Measurements from ENCODE around the gene AK1. TPM values are rescaled to one million over a fixed set of nuclear protein-coding genes. Genes with fewer than 3 reads are reported as not detected.

The AK1 gene
- total RNA-seq, 2 experiments from 2014 or later, result 46.7 to 52.6 TPM

- intact Hi-C loops (cut with DNase I, micrococcal nuclease), result loop anchor here in 1 of 2 experiments (5.0 kb wide), 1 partner anchor 34 kb away; no protein-coding TSS in a partner anchor
- Mint-ChIP-seq H3K27me3 (no peaks in the 10 kb centered on the region), H3K9me3 (no peaks in the 10 kb centered on the region), H3K4me3 (peak overlapping the region; percentile 48), H3K27ac (peak overlapping the region; percentile 86), H3K36me3 (ENCODE audit: low read depth) (peaks cover 67% of the 10 kb centered on the region), H3K4me1 (ENCODE audit: low read depth) (peaks cover 33% of the 10 kb centered on the region)
- no peak for DNase-seq
- CTCF ChIA-PET, result interaction anchor here (1.3 kb wide), 1 partner anchor 25 kb away, joined by 3 read pairs; no protein-coding TSS in a partner anchor
- Histone ChIP-seq H3K4me3 (ENCODE audit: low read length) (no peak overlapping the region), H3K36me3 (ENCODE audit: insufficient read depth, low read length) (peaks cover 46% of the 10 kb centered on the region), H3K27ac (ENCODE audit: low read depth in 1 of 2, low read length in 2 of 2) (no peak overlapping the region), H3K27me3 (ENCODE audit: control insufficient read depth in 1 of 2, insufficient read depth in 2 of 2, low read length in 2 of 2) (no peaks in the 10 kb centered on the region), H3K4me1 (ENCODE audit: insufficient read depth, low read length) (peaks cover 39% of the 10 kb centered on the region), H3K9me3 (ENCODE audit: control insufficient read depth in 1 of 2, insufficient read depth in 1 of 2, low read length in 2 of 2) (peaks cover 22 to 32% of the 10 kb centered on the region in 2 experiments)
- TF ChIP-seq, protein P1, sequence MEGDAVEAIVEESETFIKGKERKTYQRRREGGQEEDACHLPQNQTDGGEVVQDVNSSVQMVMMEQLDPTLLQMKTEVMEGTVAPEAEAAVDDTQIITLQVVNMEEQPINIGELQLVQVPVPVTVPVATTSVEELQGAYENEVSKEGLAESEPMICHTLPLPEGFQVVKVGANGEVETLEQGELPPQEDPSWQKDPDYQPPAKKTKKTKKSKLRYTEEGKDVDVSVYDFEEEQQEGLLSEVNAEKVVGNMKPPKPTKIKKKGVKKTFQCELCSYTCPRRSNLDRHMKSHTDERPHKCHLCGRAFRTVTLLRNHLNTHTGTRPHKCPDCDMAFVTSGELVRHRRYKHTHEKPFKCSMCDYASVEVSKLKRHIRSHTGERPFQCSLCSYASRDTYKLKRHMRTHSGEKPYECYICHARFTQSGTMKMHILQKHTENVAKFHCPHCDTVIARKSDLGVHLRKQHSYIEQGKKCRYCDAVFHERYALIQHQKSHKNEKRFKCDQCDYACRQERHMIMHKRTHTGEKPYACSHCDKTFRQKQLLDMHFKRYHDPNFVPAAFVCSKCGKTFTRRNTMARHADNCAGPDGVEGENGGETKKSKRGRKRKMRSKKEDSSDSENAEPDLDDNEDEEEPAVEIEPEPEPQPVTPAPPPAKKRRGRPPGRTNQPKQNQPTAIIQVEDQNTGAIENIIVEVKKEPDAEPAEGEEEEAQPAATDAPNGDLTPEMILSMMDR (IDR thresholded peaks at IDR 0.05), result no peak
- no peak for ATAC-seq (ENCODE audit: poor library complexity)
- POLR2A ChIA-PET, result interaction anchor here (0.9 to 2.1 kb wide), 4 partner anchors 9 to 33 kb away, joined by 3 to 8 read pairs (median 4); no protein-coding TSS in a partner anchor
Measured at GRCh38 chr9:127896395-127897192, 19.1 kb upstream of the AK1 start.

DNA sequence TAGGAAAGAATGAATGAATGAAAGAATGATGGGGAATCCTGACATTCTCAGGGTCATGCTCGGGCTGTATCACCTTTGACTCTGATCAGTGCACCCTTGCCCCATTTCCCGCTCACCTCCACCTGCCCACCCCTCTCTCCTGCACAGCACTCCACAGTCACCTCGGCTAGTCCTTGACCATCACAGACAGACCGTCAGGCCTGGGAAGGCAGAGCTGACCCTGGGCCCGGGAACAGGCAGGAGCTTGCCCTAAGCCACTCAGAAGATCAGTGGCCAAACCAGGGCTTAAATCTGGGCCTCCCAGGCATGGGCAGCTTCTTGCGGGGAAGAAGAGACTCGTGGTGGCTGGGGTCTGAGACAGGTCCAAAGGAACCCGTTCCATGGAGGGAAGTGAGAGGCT is 18.3 kb upstream of the AK1 start:
- Mint-ChIP-seq H3K27me3 (no peaks in the 10 kb centered on the region), H3K4me3 (peak overlapping the region; percentile 48), H3K9me3 (no peaks in the 10 kb centered on the region), H3K27ac (no peak overlapping the region), H3K4me1 (ENCODE audit: low read depth) (peaks cover 27% of the 10 kb centered on the region), H3K36me3 (ENCODE audit: low read depth) (peaks cover 75% of the 10 kb centered on the region)
- H3K9me3 ChIP-seq (ENCODE audit: control insufficient read depth in 1 of 2, insufficient read depth in 1 of 2, low read length in 2 of 2), result peaks cover 22 to 32% of the 10 kb centered on the region in 2 experiments
- POLR2A ChIA-PET, result interaction anchor here (1.3 to 2.4 kb wide), 3 partner anchors 10 to 75 kb away, joined by 3 to 9 read pairs (median 5); no protein-coding TSS in a partner anchor
- no peak for ATAC-seq (ENCODE audit: poor library complexity)
- H3K4me1 ChIP-seq (ENCODE audit: insufficient read depth, low read length), result peaks cover 36% of the 10 kb centered on the region
- H3K4me3 ChIP-seq (ENCODE audit: low read length), result no peak overlapping the region
- H3K36me3 ChIP-seq (ENCODE audit: insufficient read depth, low read length), result peaks cover 50% of the 10 kb centered on the region
- TF ChIP-seq, protein P1 (IDR thresholded peaks at IDR 0.05), result no peak
- H3K27me3 ChIP-seq (ENCODE audit: control insufficient read depth in 1 of 2, insufficient read depth in 2 of 2, low read length in 2 of 2), result no peaks in the 10 kb centered on the region
- CTCF ChIA-PET, result no interaction called here
- intact Hi-C loops (cut with DNase I, micrococcal nuclease), result loop anchor here in 1 of 2 experiments (5.0 kb wide), 1 partner anchor 34 kb away; no protein-coding TSS in a partner anchor
- DNase-seq, result no peak
- H3K27ac ChIP-seq (ENCODE audit: low read depth in 1 of 2, low read length in 2 of 2), result no peak overlapping the region

GRCh38 chr9:127893392-127893791 is 15.9 kb upstream of the AK1 start:
- Histone ChIP-seq H3K9me3 (ENCODE audit: control insufficient read depth in 1 of 2, insufficient read depth in 1 of 2, low read length in 2 of 2) (peaks cover 22 to 32% of the 10 kb centered on the region in 2 experiments), H3K4me3 (ENCODE audit: low read length) (no peak overlapping the region), H3K4me1 (ENCODE audit: insufficient read depth, low read length) (peaks cover 21% of the 10 kb centered on the region), H3K27ac (ENCODE audit: low read depth in 1 of 2, low read length in 2 of 2) (no peak overlapping the region), H3K27me3 (ENCODE audit: control insufficient read depth in 1 of 2, insufficient read depth in 2 of 2, low read length in 2 of 2) (no peaks in the 10 kb centered on the region), H3K36me3 (ENCODE audit: insufficient read depth, low read length) (peaks cover 61% of the 10 kb centered on the region)
- POLR2A ChIA-PET, result interaction anchor here (0.8 to 2.4 kb wide), 2 partner anchors 11 to 12 kb away, joined by 4 to 9 read pairs; no protein-coding TSS in a partner anchor
- no peak overlapping the region for H3K4me3 Mint-ChIP-seq
- TF ChIP-seq, protein P1 (IDR thresholded peaks at IDR 0.05), result no peak
- DNase-seq, result no peak
- H3K9me3 Mint-ChIP-seq, result no peaks in the 10 kb centered on the region
- CTCF ChIA-PET, result interaction anchor here (0.5 kb wide), 1 partner anchor 137 kb away, joined by 4 read pairs; no protein-coding TSS in a partner anchor
- intact Hi-C loops (cut with DNase I, micrococcal nuclease), result no loop called here
- H3K27me3 Mint-ChIP-seq, result no peaks in the 10 kb centered on the region
- H3K27ac Mint-ChIP-seq, result no peak overlapping the region
- peaks cover 84% of the 10 kb centered on the region for H3K36me3 Mint-ChIP-seq (ENCODE audit: low read depth)
- H3K4me1 Mint-ChIP-seq (ENCODE audit: low read depth), result peaks cover 17% of the 10 kb centered on the region
- no peak for ATAC-seq (ENCODE audit: poor library complexity)

All from CD4-positive, alpha-beta T cell (primary cell).